Fibroblast of lung (primary cell): ENCODE results near the gene XPC. TPM values are rescaled to one million over a fixed set of nuclear protein-coding genes. Genes with fewer than 3 reads are reported as not detected.
A peak's percentile ranks its signal among the peaks of the same experiment; 100 is the strongest.

Experiments
- DNase-seq, 2 donors: peaks; one replicate each; pipeline versions ENCODE4 v3.0.0 to v3.0.0-alpha.2; 2010; ENCODE audit warnings: low read depth in 2 of 2
- H2AFZ ChIP-seq: 2 replicates; pipeline ENCODE4 v1.5.1; 2012; ENCODE audit warnings: low read length, control low read depth, inconsistent platforms
- H3K27ac ChIP-seq: 2 replicates; pipeline ENCODE4 v1.5.1; 2011; ENCODE audit warnings: low read length, control low read depth; ENCODE audit not compliant: insufficient read depth
- H3K27me3 ChIP-seq: 2 replicates; pipeline ENCODE4 v1.5.1; 2011; ENCODE audit warnings: mild to moderate bottlenecking, low read length; ENCODE audit not compliant: control insufficient read depth, insufficient read depth
- H3K36me3 ChIP-seq: 2 replicates; pipeline ENCODE4 v1.5.1; 2011; ENCODE audit warnings: low read length; ENCODE audit not compliant: control insufficient read depth, insufficient read depth
- H3K4me1 ChIP-seq: 2 replicates; pipeline ENCODE4 v1.5.1; 2011; ENCODE audit warnings: low read length; ENCODE audit not compliant: control insufficient read depth, insufficient read depth; ENCODE audit errors: extremely low read depth
- H3K4me2 ChIP-seq: 2 replicates; pipeline ENCODE4 v1.5.1; 2011; ENCODE audit warnings: low read length, control low read depth; ENCODE audit not compliant: insufficient read depth; ENCODE audit errors: extremely low read depth
- H3K4me3 ChIP-seq, 4 experiments: fragments of 200-600 bp in 1 of 4; sonication (generic) in 1 of 4; replicated peaks in 1 of 4; 2 replicates each; pipeline ENCODE4 v1.5.1; 2011 to 2016; ENCODE audit warnings: low read length in 4 of 4, low read depth in 3 of 4, mild to moderate bottlenecking in 3 of 4, control low read depth in 2 of 4, inconsistent platforms in 1 of 4, mixed read lengths in 1 of 4; ENCODE audit not compliant: insufficient read depth in 1 of 4; ENCODE audit errors: control extremely low read depth in 1 of 4
- H3K79me2 ChIP-seq: 2 replicates; pipeline ENCODE4 v1.5.1; 2012; ENCODE audit warnings: mild to moderate bottlenecking, low read length, inconsistent platforms; ENCODE audit not compliant: control insufficient read depth, insufficient read depth
- H3K9ac ChIP-seq: 2 replicates; pipeline ENCODE4 v1.5.1; 2011; ENCODE audit warnings: mild to moderate bottlenecking, low read length, control low read depth; ENCODE audit not compliant: insufficient read depth
- H3K9me3 ChIP-seq: 2 replicates; pipeline ENCODE4 v1.5.1; 2012; ENCODE audit warnings: low read depth, low read length; ENCODE audit not compliant: control insufficient read depth, insufficient read depth
- H4K20me1 ChIP-seq: 2 replicates; pipeline ENCODE4 v1.5.1; 2011; ENCODE audit warnings: low read length; ENCODE audit not compliant: control insufficient read depth, insufficient read depth; ENCODE audit errors: extremely low read depth
- CTCF ChIP-seq, 2 donors: IDR thresholded peaks in 1 of 2; conservative IDR thresholded peaks in 1 of 2; 1 replicate in 1 of 2; 2 replicates in 1 of 2; pipeline ENCODE4 v1.5.1; 2011 to 2012; ENCODE audit warnings: low read length in 2 of 2, control low read depth in 1 of 2, inconsistent platforms in 1 of 2, low read depth in 1 of 2, mild to moderate bottlenecking in 1 of 2
- EZH2 ChIP-seq: IDR thresholded peaks from 2 replicates; pipeline ENCODE4 v1.5.1; 2012; ENCODE audit warnings: low read length, control low read depth, mild to moderate bottlenecking; ENCODE audit errors: missing control alignments
- polyA plus RNA-seq, 2 donors: library from polyadenylated mRNA; depleted of rRNA in 1 of 2; stranded (reverse) in 1 of 2; unstranded in 1 of 2; fragments of >200 nt; gene quantifications; 2 replicates each; pipeline ENCODE4 v1.2.1, GENCODE V29; 2011 to 2012; ENCODE audit warnings: missing spikeins in 1 of 2
- total RNA-seq: library from RNA; depleted of rRNA; stranded (reverse); fragments of >200 nt; gene quantifications from 2 replicates; pipeline ENCODE4 v1.2.1, GENCODE V29; 2014

Gene XPC
- total and polyA plus RNA-seq, 2 donors (not counting 1 experiment from before 2014, with no cell fraction given): 18.4 to 95.6 TPM

GRCh38 chr3:14211621-14212020 is 33.2 kb upstream of the XPC start:
- Histone ChIP-seq H3K9ac (no peak overlapping the region), H3K79me2 (no peaks in the 10 kb centered on the region), H3K4me1 (peaks cover 7% of the 10 kb centered on the region), H2AFZ (no peak overlapping the region), H3K36me3 (no peaks in the 10 kb centered on the region), H3K27me3 (no peaks in the 10 kb centered on the region), H3K27ac (no peak overlapping the region), H3K4me2 (no peak overlapping the region), H4K20me1 (no peaks in the 10 kb centered on the region), H3K9me3 (no peaks in the 10 kb centered on the region), H3K4me3 (no peak overlapping the region)
- DNase-seq: no peak
- no peak for TF ChIP-seq EZH2
- TF ChIP-seq CTCF (conservative IDR thresholded peaks at IDR 0.05 in 1 of 2, IDR thresholded peaks at IDR 0.05 in 1 of 2; ENCODE audit: low read depth in 1 of 2, low read length in 2 of 2): no peak

GRCh38 chr3:14210843-14211594 is 32.6 kb upstream of the XPC start:
- no peak overlapping the region for H3K4me3 ChIP-seq

GRCh38 chr3:14210290-14210688 is 31.9 kb upstream of the XPC start:
- no peaks in the 10 kb centered on the region for H3K36me3 ChIP-seq
- TF ChIP-seq CTCF (conservative IDR thresholded peaks at IDR 0.05 in 1 of 2, IDR thresholded peaks at IDR 0.05 in 1 of 2; ENCODE audit: low read depth in 1 of 2, low read length in 2 of 2) (no peak), EZH2 (no peak)
- no peak overlapping the region for H3K9ac ChIP-seq
- no peaks in the 10 kb centered on the region for H3K27me3 ChIP-seq
- H3K4me2 ChIP-seq: no peak overlapping the region
- peaks cover 7% of the 10 kb centered on the region for H3K4me1 ChIP-seq
- no peaks in the 10 kb centered on the region for H3K79me2 ChIP-seq
- H3K27ac ChIP-seq: no peak overlapping the region
- no peak for DNase-seq
- no peaks in the 10 kb centered on the region for H3K9me3 ChIP-seq
- H3K4me3 ChIP-seq: no peak overlapping the region
- H2AFZ ChIP-seq: no peak overlapping the region
- H4K20me1 ChIP-seq: no peaks in the 10 kb centered on the region

More at GRCh38 chr3:14210843-14211594, 32.6 kb upstream of the XPC start:
- no peaks in the 10 kb centered on the region for H4K20me1 ChIP-seq
- H3K4me1 ChIP-seq: peaks cover 7% of the 10 kb centered on the region
- no peak overlapping the region for H2AFZ ChIP-seq
- H3K27ac ChIP-seq: no peak overlapping the region
- H3K9me3 ChIP-seq: no peaks in the 10 kb centered on the region
- H3K79me2 ChIP-seq: no peaks in the 10 kb centered on the region
- H3K4me2 ChIP-seq: no peak overlapping the region
- TF ChIP-seq EZH2 (no peak), CTCF (conservative IDR thresholded peaks at IDR 0.05 in 1 of 2, IDR thresholded peaks at IDR 0.05 in 1 of 2; ENCODE audit: low read depth in 1 of 2, low read length in 2 of 2) (no peak)
- H3K36me3 ChIP-seq: no peaks in the 10 kb centered on the region
- peak in 1 of 2 donors; percentile 99 for DNase-seq
- no peaks in the 10 kb centered on the region for H3K27me3 ChIP-seq
- no peak overlapping the region for H3K9ac ChIP-seq
